ENCODE data around the gene HPSE2. TPM values are rescaled to one million over a fixed set of nuclear protein-coding genes. Genes with fewer than 3 reads are reported as not detected.
A peak's percentile ranks its signal among the peaks of the same experiment; 100 is the strongest.

HPSE2 gene
- total RNA-seq, 1 donor from 2014 or later: not detected

DNA sequence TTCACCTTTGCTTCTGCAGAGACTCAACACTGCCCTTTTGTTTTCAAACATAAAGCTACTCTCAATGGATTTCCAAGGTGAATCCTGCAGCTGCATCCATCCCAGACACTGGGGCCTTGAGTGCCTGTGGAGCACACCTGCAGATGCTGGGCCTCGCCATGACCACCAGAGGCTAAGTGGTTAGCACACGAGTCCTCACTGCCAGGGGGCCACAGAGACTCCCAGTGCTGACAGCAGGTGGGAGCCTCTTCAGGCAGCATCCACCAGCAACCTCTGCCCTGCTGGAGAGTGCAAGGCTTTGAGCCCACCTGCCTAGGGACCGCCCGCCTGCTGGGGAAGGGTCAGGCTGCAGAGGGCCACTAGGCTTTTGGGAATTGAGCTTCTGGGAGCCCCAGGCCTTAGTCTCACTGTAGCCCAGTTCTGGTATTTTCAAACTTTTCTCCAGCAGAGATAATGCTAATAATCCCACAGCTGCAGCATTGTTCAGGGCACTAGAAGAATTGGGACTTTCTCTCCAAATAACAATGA lies 779.5 kb downstream of the HPSE2 start:
- DNase-seq (ENCODE audit: low spot score in 2 of 2): no peak

DNA sequence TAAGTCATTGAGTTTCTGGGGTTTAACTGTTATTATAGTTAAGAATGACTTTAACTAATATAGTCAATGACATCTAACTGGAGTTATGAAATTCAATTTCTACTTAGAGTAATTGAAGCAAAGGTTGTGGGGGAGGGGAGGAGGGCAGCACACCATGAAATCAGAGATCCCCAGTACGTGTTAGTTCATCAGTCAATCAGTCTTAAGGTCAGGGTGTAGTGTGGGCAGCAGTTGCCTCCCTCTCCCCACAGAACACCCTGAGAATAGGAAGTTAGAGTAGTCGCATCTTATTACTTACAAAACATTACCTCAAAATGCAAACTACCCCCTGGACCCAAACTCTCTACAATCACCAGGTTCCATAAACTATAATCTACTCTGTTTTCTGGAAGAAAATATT lies 781.9 kb downstream of the HPSE2 start:
- no peak for FAIRE-seq
- no peak for DNase-seq (ENCODE audit: low spot score in 2 of 2)

More for the DNA sequence above, 779.5 kb downstream of the HPSE2 start:
- FAIRE-seq: no peak

DNA sequence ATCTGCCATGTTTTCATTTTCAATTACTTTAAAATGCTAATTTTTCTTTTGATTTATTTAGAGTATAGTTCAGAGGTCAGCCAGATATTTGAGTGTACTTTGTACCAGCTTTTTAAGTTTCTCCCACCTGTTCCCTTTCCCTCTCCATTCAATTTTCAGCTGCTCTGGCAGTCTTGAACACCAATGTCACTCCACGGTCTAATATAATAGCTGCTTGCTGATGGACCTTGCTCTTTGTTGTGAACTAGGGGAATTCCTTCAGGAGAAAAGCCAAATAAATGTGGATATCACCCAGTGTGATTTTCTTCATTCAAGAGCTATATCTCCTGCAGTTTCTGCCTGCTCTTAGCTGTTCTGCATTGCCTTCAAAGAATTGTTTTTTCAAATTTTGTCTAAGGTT lies 785.0 kb downstream of the HPSE2 start:
- DNase-seq (ENCODE audit: low spot score in 2 of 2) (no peak), FAIRE-seq (no peak)

DNA sequence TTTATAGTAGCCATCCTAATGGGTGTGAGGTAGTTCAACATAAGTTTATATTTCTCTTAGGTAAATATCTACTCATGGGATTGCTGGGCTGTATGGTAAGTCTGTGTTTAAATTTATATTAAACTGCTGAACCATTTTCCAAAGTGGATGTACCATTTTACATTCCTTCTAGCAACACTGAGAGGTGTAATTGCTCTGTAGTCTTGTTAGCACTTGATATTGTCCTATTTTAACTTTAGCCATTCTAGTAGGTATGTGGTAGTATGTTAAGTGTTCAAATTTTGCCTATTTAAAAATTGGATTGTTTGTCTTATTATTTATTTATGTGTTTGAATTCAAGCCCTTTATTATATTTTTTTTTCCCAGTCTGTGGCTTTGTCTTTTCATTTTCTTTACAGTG lies 786.4 kb downstream of the HPSE2 start:
- FAIRE-seq (no peak), DNase-seq (ENCODE audit: low spot score in 2 of 2) (no peak)

DNA sequence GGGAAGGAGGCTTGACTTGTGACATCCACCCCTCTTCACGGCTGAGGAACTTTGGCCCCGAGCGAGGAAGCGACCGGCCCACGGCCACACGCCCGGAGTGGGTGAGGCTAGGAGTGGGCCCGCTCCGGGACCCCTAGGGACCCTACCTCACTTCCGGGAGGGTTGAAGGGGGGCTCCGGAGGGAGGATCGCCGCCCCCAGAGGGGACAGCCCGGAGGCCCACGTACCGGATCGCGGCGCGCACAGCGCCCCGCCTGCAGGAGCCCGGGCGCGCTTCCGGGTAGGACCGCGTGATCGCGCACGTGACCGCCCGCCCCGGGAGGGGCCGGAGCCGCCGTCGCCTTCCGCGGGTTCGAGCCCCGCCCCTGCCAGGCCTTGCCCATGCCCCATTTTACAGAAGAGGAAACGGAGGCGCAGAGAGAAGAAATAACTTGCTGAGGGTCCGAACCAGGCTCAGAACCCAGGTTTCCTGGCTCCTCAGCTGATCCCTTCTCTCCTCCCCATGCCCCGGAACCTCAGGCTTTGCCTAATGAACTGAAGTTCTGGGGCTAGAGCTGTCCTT lies 788.9 kb downstream of the HPSE2 start, which contains the start of gene HPS1:
TSS of gene HPS1 (minus strand) at position 275 of the 561 bp plus-strand sequence. CDS start 3,695 bp downstream, outside the sequence.
- FAIRE-seq (no peak), DNase-seq (ENCODE audit: low spot score in 2 of 2) (peak; percentile 87 to 91)

DNA sequence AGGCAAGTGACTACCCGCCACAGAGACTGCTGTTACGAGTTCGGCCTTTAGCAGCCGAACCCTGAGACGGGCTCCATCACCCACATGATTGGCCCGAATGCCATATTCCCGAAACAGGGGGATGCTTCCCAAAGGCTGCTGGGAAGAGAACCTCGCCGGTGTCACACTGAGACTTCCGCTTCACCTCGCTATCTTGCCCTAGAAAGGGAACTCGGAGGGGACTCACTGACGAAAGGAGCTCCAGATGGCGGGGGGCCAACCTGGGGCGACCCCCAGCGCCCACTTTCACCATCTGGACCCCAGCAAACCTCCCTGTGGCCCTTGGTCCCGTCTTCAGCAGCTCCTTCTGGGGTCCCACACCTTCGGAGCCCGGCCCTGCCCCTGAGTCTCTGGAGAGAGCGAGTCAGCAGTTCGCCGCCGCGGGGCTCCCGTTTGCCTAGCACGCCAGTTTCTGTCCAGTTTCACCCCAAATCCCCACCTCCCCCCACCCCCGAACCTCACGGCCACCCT lies 789.4 kb downstream of the HPSE2 start:
- DNase-seq (ENCODE audit: low spot score in 2 of 2): peak in 1 of 2 donors; percentile 47
- no peak for FAIRE-seq

DNA sequence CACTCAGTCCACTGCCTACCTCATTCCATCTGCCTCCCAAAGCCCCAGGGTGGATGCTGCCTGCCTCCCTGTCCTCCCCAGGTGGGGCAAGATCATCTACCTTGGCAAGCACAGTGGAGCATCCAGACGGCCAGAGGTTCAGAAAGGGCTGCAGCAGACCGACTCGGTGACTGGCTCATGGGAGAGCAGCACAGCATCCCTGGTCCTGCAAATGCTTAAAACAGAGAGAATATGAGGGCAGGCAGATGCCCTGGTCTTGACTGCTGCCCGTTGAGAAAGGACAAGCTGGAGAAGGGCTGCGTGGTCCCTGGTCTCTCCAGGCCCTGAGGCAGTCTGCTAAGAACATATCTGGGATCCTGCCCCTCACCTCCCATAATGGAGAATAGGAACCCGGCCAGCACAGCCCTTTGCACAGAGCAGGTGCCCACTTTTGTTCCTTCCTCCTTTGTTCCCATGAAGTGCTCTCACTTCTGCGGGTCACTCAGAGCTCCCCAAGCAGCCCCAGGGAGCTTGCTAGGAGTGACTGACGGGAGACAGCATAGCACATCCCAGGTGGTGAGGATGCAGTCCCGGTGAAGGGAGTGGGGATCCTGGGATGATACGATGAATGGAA lies 790.3 kb downstream of the HPSE2 start:
- DNase-seq (ENCODE audit: low spot score in 2 of 2) (no peak), FAIRE-seq (no peak)

DNA sequence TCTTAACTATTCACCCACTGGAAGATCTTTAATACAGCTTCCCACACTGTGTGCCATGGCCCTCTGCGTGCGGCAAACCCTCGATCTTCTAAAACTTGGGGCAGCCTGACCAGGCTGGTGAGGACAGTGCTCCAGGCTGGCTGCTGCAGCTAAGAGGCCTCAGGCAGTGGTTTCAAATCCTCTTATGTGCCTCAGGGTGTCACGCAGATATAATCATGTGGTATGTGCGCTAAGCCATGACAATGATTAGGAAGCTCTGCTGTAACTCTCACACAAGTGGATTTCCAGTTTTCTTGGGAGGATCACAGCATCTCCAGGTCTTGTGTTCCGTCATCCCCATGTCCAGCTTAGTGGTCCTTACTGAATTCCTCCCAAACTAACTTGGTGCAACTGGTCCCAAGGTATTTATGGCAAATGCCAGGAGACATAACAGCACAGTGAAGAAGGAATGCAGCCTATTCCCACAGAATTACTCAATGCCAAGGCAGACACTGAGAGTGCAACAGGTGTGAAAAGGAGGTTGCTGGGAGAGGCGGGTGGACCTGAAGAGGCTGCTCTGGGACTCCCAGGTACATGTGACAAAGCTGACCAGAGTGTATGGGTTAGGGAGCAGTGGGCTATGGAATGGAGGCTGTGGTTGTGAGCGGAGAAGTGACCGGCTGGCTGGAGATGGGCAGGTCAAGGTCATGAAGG lies 791.2 kb downstream of the HPSE2 start:
- no peak for FAIRE-seq
- no peak for DNase-seq (ENCODE audit: low spot score in 2 of 2)

DNA sequence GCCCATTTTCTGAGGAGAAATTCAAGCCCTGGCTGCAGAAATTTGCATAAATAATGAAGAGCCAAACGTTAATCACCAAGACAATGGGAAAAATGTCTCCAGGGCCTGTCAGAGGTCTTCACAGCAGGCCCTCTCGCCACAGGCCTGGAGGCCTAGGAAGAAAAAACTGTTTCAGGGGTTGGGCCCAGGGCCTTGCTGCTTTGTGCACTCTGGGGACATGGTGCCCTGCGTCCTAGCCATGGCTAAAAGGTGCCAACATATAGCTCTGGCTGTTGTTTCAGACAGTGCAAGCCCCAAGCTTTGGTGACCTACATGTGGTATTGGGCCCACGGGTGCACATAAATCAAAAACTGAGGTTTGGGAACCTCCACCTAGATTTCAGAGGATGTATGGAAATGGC lies 796.9 kb downstream of the HPSE2 start:
- FAIRE-seq (no peak), DNase-seq (ENCODE audit: low spot score in 2 of 2) (no peak)

DNA sequence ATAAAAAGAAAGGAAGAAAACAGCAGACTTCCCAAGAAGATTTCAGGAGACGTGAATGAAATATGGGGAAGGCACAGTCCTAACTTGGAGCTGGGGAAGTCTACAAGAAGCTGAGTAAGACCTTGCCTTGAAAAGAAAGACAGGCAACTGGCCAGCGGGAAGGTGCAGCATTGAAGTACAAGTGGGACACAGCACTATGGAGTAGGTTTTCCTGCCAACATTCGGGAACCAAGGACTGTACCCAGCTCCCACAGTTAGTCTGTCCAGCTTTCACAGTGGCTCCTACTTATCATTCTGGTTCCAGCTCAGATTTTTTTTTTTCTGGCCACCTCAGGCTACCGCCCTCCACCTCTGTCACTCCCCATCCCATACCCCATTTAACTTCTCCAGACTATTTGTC lies 798.9 kb downstream of the HPSE2 start:
- FAIRE-seq: no peak
- DNase-seq (ENCODE audit: low spot score in 2 of 2): no peak

DNA sequence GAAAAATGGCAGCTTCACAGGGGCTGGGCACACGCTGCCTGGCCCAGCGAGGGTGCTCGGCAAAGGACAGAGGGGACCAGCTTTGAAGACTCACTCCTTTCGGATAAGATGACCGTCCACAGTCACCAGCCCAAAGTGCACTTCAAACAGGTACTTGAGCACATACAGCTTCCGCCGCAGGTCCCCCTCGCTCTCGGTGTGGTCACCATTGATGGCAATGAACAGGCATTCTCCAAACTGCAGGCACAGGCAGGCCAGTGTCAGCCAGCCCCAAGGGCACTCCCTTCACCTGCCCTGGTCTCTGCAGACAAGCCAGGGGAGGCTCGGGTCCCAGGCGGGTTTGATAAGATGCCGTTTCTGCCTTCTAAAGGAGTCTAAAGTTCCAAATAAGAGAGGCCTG lies 800.5 kb downstream of the HPSE2 start:
- DNase-seq (ENCODE audit: low spot score in 2 of 2) (no peak), FAIRE-seq (no peak)

DNA sequence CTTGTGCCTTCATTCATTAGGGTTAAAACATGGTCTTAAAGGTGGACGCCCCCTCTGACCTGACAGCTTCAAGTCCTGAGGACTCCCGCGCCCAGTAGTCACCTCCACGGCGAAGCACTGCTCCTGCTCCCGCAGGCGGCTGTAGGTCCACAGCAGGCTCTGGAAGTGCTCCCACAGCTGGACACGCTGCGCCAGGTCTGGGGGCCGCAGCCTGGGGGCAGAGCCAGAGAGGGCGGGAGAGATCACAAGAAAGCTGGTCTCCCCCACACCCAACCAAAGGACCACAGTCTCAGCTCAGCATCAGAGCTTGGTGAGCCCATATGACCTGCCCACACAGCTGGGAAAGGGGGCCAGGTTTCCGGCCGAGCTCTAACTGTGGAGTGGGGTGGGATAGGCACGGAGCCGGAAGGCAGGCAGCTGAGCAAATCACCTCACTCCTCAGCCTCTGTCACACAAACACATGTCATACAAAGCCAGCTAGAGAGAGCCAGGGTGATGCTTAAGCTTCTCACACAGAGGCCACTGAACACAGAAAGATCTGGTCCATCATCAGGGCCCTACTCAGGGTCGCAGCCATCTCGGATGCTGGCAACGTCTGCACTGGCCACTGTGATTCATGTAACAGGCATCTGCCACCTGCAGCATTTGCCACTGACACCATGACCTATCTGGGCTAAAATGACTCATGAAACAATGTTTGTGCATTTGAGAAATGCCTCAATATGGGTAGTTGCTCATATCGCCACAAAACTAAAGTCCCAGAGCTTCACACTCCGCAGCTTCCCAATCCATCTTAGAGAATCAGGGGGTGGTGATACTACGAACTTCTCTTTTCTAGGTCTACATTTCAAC lies 801.5 kb downstream of the HPSE2 start:
- DNase-seq (ENCODE audit: low spot score in 2 of 2) (no peak), FAIRE-seq (no peak)

DNA sequence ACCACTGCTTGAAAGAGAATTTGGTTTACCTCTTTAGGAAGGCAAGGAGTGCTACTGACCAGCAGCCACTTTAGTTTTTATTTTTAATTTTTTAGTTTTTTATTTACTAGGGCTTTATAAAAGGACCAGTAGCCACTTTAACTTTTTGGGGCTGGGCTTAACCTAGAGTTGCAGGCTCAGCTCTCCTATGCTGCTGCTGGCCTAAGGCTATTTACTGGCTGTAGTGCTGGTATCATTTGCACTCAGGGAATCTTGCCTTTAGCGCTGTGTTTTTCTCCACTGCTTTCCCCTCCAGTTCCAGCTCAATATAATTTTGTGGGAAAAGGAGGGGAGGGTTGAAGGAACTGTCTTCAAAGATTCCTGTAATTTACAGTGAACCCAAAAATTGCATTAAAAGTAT lies 802.3 kb downstream of the HPSE2 start:
- DNase-seq (ENCODE audit: low spot score in 2 of 2) (no peak), FAIRE-seq (no peak)

DNA sequence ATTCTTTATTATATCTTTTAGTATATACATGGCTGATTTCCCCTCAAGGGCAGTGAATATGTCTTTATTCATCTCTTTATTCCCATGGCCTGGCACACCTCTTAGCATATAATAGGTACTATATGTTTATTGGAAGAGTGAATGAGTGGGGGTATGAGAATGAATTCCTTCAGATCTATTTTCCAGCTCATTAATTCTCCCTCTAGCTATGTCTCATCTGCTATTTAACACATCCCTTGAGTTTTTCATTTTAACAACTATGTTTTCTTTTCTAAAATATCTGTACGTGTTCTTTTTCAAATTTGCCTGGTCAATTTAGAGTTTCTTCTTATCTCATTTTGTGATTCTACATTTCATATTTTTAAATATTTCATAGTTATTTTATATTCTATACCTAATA lies 803.3 kb downstream of the HPSE2 start:
- no peak for FAIRE-seq
- no peak for DNase-seq (ENCODE audit: low spot score in 2 of 2)

DNA sequence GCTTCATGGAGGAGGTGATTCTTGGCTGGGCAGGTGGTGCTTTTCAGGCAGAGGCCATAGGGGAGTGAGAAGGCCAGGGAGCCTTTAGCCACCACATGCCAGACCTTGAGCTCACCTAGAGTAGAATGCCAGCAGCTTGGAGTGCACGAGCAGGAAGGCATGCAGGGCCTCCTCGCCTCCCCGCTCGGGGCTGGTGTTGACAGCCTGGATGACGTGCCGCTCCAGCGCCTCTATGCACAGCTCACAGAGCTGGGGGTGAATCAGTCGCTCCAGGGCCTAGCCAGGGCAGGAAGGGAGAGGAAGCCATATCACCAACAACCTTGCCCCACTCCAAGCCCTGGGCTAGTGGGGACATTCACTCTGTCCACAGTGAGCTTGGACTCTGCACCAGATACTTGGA lies 804.6 kb downstream of the HPSE2 start:
- no peak for DNase-seq (ENCODE audit: low spot score in 2 of 2)
- FAIRE-seq: no peak

DNA sequence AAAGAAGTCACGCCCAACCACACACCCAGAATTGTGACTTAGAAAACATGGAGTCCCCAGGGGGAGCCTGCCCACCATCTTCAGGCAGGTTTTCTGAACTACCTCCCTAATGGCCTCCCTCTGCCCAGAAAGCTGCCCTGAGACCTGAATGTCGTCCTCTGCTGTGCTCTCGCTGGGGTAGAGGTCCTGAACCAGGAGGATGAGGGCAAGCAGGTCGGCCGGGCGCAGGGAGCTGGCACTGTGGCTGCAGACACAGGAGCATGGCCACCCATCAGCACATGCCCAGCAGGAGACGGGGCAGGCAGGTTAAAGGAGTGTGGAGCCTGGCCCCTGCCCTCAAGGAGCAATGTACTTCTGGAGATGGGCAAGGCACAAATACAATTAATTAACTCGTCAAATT lies 805.2 kb downstream of the HPSE2 start:
- no peak for DNase-seq (ENCODE audit: low spot score in 2 of 2)
- FAIRE-seq: no peak

DNA sequence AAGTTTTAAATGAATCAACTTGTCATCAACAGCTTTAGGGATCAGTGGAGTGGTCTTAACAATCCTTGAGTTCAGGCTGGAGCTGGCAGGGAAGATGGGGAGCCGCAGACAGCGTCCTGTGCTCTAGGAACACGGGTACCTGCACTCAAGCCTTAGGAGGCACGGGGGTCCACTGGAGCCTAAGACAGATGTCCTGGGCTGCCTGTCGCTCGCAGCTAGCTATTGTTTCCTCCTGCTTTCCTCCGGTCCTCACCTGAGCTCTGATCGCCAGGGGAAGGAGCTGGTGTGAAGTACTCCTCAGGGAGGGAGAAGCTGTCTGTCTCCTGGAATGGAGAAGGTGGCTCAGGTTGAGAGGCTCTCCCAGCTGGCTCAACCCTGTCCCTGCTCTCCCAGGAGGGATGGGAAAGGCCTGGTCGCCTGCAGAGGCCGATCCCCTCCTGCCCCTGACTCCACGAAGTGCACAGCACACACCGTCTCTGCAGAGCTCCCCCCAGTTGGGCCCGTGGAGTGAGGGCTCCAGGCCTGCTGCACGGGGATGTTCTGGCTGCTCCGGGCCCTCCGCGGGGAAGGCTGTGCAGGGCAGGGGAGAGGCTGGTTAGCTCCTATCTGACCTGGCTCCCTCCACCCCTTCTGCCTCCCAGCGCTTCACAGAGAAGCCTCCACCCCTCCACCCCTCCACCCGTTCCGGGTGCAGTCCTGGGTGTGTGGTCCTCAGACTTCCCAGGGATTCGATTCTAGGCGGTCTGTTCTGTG lies 806.2 kb downstream of the HPSE2 start:
- DNase-seq (ENCODE audit: low spot score in 2 of 2) (no peak), FAIRE-seq (no peak)

DNA sequence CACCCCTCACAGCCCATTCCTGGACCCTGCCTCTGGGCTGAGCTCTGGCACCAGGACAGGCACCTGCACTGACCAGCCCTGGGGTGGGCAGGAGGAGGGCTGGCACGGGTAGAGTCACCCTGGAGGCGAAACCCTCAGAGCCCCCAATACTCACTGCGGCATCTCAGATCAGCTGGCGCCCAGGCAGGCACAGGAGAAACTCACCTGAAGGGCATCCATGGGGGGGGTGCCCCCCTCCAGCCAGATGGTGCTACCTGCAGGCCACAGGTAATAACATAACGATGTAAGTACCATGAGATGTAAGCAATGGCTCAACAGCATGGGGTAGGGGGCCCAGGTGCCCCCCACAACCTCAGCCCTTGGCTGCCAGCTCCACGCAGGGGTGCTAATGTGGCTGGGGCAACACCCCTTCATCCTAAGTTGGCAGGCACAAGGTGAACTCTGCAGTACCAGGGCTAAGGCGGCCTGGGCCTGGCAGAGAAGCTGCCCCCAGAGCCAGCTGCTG lies 808.6 kb downstream of the HPSE2 start:
- DNase-seq (ENCODE audit: low spot score in 2 of 2) (no peak), FAIRE-seq (no peak)

DNA sequence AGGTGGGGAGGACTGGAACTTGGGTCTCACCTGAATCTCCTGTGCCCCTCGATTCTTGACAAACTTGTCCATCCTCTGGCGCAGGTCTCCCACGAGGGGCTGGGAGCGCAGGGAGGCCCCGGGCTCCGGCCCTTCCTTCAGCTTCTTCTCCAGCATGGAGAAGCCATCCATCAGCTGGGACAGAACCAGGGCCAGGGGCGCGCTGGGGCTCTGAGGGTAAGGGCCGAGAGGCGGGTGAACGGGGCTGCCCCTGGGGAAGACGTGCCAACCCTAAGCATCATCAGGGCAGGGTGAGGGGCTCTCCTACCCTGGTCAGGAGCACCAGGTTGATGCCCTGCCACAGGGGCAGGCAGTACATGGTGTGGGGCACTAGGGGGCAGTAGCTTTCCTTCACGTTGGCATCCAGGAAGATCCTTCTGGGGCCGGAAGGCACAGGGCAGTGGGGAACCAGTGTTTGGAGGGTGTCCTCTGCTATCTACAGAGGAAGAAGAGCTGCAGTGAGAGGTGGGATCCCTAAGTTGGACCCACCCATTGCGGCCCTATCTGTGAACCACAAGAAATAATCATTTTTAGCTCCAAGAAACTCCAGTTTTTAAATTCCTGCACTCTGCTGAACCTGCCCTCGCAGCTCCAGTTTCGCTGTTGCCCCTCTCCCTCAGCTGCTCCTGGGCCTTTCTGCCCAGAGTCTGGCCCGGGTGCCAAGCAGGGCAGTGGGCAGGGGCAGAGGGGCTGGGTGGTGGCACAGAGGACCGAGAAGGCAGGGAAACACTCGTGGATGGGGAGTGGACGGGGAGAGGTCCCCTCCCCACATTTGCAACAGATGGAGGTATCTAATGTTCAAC lies 809.9 kb downstream of the HPSE2 start:
- FAIRE-seq (no peak), DNase-seq (ENCODE audit: low spot score in 2 of 2) (peak in 1 of 2 donors; percentile 48)
